22Rv1 (cell line): ENCODE data around the gene JAKMIP1.

Source experiments
- H3K27ac ChIP-seq: fragments of 450-650 bp; 2 replicates; pipeline ENCODE4 v1.5.1; 2017
- ZFX ChIP-seq: fragments of 450-650 bp; IDR thresholded peaks from 2 replicates; pipeline ENCODE4 v1.6.1; 2017; ENCODE audit warnings: antibody characterized with exemption, borderline replicate concordance
- TF ChIP-seq, protein P1 (sequence below): fragments of 450-650 bp; IDR thresholded peaks from 2 replicates; pipeline ENCODE4 v1.5.1; 2017; ENCODE audit warnings: mild to moderate bottlenecking

The JAKMIP1 gene

DNA sequence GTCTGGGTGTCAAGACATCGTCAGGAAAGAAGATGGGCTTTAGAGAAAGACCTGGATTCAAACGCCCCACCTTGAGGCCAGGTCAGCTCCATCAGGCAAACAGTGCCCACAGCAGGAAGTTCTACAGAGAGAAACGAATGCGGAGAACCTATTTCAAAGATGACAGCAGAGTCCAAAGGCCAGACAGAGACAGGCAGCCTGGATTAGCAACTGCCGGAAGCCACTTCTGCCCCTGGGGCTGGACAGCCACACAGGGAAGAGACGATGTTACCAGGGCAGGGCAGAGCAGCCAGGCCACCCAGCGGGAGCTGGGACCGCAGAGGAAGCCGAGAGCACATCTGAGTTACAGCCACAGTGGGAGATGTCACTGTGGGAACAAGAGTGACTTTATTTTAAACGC is 183.3 kb downstream of the JAKMIP1 start:
- H3K27ac ChIP-seq, result no peak overlapping the region
- TF ChIP-seq, protein P1, sequence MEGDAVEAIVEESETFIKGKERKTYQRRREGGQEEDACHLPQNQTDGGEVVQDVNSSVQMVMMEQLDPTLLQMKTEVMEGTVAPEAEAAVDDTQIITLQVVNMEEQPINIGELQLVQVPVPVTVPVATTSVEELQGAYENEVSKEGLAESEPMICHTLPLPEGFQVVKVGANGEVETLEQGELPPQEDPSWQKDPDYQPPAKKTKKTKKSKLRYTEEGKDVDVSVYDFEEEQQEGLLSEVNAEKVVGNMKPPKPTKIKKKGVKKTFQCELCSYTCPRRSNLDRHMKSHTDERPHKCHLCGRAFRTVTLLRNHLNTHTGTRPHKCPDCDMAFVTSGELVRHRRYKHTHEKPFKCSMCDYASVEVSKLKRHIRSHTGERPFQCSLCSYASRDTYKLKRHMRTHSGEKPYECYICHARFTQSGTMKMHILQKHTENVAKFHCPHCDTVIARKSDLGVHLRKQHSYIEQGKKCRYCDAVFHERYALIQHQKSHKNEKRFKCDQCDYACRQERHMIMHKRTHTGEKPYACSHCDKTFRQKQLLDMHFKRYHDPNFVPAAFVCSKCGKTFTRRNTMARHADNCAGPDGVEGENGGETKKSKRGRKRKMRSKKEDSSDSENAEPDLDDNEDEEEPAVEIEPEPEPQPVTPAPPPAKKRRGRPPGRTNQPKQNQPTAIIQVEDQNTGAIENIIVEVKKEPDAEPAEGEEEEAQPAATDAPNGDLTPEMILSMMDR, result no peak
- TF ChIP-seq ZFX, result no peak

DNA sequence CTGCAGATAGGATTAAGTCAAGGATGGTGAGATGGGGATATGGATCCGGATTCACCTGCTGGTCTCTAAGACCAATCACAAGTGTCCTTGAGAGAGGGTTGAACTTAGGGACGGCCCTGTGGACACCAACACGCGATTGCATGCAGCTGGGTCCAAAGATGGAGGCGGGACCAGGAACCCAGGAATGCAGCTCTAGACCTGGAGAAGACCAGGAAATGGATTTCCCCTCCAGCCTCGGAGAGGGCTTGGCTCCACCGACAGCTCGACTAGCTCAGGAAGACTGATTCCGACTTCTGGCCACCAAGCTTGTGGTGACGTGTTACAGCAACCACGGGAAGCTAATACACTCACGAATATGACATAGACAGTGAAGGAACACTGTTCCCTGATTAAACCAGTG is 186.8 kb downstream of the JAKMIP1 start:
- TF ChIP-seq, protein P1, result no peak
- H3K27ac ChIP-seq, result no peak overlapping the region

DNA sequence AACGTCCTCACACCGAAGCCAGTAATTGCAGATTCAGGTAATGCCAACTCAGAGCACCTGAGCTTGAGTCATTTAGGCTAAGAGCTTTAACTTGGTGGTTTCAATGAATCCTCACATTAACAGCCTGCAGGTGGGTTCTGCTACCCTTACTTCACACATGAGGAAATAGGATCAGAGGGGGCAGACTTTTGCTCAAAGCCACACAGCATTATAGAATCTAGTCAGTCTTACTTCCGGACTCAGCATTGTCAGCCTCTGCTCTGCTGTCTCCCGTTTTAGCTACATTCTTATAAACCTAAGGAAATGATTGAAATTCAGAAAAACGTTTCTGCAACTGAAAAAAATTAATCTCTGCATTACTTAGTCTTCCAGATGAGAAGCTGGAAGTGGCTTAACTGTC is 188.1 kb downstream of the JAKMIP1 start:
- TF ChIP-seq, protein P1, result no peak
- TF ChIP-seq ZFX, result no peak
- no peak overlapping the region for H3K27ac ChIP-seq

DNA sequence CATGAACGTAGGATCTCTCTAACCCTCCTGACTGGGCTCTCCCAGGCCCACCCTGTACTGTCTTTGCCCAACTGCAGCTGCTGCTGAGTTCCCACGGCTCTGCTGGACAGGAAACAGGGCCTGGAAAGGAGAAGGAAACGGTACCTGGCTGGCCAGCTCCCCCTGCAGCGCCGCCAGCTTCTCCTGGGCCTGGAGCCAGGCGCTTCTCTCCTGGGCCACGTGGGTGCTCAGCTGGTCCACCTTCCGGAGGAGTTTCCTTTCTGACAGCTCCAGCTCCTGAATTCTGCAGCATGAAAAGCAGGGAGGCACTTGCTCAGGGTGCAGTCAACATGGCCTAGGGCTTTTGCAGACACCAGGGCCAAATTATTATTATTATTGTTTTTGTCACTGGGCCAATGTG is 188.7 kb downstream of the JAKMIP1 start:
- H3K27ac ChIP-seq, result no peak overlapping the region
- no peak for TF ChIP-seq ZFX
- TF ChIP-seq, protein P1, result no peak

DNA sequence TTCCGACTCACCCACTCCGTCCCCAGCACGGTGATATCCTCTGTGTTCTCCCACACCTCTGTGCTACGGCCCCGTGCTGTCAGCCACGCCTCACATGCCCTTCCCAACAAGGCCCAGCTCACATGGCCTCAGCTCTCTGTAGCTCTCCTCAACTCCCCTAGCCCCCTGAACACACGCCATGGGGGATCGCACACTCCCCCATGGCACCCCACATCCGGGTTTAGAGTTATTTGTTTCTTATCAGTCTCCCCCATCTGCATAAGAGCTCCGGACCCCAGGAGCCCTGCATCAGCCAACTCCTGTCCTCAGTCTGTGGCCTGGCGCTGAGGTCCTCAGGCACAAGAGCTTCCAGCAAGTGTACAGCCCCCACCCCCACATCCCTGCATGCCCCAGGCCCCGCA is 189.1 kb downstream of the JAKMIP1 start:
- no peak overlapping the region for H3K27ac ChIP-seq
- no peak for TF ChIP-seq ZFX
- TF ChIP-seq, protein P1, result no peak

DNA sequence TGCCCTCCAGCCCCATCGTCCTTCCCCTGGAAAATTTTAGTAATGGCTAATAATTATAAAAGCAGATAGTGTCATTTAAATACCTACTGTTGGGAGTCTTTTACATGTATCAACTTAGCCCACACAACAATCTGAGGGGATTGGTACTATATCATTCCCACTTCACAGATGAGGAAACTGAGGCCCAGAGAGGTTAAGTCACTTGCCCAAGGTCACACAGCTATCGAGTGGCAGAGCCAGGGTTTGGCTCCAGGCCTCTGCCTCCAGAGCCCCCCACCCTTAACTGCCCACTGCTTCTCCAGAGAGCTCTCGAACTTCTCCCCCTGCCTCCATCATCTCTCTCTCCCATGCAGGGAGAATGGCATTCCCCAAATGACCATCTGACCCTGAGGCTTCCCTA is 189.6 kb downstream of the JAKMIP1 start:
- H3K27ac ChIP-seq, result no peak overlapping the region
- TF ChIP-seq, protein P1, result no peak
- no peak for TF ChIP-seq ZFX

DNA sequence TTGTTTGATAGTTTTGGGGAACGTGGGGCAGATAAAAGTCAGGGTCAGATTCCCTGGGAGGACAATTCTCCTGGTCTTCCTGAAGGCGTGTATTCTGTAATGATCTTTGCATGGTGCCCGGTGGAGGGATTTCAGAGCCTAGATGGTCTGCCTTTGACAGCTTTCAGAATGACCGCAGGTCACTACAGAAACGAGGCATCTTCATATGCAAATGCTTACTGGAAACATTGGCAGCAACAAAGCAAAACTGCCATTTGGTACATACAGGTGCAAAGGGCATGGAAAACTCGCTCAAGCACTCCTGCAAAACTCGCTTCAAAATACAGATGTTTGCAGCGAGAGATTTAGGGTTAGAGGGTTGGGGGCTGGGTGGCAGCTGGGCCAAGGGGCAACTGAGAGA is 190.9 kb downstream of the JAKMIP1 start:
- no peak overlapping the region for H3K27ac ChIP-seq
- no peak for TF ChIP-seq ZFX
- TF ChIP-seq, protein P1, result no peak
